ENCODE results near the gene ATP8B4. TPM values are rescaled to one million over a fixed set of nuclear protein-coding genes. Genes with fewer than 3 reads are reported as not detected.

ATP8B4 gene
- total RNA-seq, 4 donors from 2014 or later: 2.0 to 9.8 (median 9.2) TPM

DNA sequence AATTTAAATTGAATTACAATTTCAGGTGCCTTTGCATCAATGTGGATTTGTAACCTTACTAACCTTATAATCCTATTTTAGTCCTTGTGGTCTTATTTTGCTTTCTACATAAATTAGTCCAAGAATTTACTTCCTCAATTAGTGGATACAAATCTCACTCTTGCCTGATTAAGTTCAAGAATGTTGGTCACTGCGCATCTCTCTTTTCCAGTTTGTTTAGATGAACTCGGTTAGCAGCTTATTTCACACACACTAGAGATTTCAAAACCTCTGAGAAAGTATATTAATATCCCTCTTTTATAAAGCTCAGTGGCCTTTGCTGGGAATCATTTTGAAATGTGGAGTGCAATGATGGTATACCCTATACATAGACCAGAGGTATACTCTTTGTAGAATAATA lies 254.8 kb downstream of the ATP8B4 start:
- H3K4me1 ChIP-seq: no peaks in the 10 kb centered on the region
- 72 to 82% methylated on average over 2 of the region's 2 CpGs for WGBS, 2 donors (ENCODE audit: low coverage in 1 of 2)
- H3K27ac ChIP-seq: peak overlapping the region in 1 of 4 donors; percentile 2
- H3K27me3 ChIP-seq: no peaks in the 10 kb centered on the region
- TF ChIP-seq, protein P1, sequence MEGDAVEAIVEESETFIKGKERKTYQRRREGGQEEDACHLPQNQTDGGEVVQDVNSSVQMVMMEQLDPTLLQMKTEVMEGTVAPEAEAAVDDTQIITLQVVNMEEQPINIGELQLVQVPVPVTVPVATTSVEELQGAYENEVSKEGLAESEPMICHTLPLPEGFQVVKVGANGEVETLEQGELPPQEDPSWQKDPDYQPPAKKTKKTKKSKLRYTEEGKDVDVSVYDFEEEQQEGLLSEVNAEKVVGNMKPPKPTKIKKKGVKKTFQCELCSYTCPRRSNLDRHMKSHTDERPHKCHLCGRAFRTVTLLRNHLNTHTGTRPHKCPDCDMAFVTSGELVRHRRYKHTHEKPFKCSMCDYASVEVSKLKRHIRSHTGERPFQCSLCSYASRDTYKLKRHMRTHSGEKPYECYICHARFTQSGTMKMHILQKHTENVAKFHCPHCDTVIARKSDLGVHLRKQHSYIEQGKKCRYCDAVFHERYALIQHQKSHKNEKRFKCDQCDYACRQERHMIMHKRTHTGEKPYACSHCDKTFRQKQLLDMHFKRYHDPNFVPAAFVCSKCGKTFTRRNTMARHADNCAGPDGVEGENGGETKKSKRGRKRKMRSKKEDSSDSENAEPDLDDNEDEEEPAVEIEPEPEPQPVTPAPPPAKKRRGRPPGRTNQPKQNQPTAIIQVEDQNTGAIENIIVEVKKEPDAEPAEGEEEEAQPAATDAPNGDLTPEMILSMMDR (IDR thresholded peaks at IDR 0.05): no peak
- TF ChIP-seq POLR2AphosphoS5 (IDR thresholded peaks at IDR 0.05) (no peak), EP300 (IDR thresholded peaks at IDR 0.05) (no peak), POLR2A (IDR thresholded peaks at IDR 0.05) (no peak)
- no peaks in the 10 kb centered on the region for H3K36me3 ChIP-seq
- ATAC-seq: no peak
- H3K9me3 ChIP-seq: no peaks in the 10 kb centered on the region
- no peak overlapping the region for H3K4me3 ChIP-seq

DNA sequence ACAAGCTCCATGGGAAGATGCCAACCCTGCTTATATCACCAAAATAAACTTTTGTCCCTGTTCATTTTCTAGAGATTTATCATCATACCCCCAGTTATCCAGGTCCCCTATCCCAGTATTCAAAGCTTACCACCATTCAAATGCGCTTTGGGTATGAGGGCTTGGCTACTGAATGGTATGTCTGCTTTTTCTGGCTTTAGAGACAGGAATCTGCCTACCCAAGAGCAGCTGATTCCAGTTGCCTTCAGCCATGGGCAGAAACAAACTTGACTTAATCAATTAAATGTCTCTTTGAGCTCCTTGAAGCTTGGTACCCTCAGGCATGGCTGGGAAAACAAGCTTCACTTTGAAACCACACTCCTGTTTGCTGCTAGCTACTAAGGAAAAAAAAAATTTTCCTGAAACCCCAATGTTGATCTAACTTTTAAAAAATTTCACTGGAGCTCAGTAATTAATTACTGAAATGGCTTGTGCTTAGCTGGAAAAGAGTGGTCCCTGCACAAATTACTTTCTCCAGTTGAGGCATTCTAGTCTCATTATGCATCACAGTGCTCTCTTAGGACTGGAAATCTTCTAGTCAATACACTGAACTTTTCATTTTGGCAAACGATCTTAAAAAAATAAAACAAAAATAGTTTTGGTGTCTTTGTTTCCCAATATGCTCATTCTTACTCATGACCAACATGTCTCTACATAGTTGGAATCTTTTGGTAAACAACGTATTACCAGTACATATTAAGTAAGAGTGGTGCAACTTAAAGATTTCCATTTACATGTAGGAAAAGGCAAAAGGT lies 255.4 kb downstream of the ATP8B4 start:
- H3K36me3 ChIP-seq: no peaks in the 10 kb centered on the region
- peak overlapping the region in 3 of 4 donors; percentile 2 to 49 (median 49) for H3K27ac ChIP-seq
- TF ChIP-seq, protein P1 (IDR thresholded peaks at IDR 0.05): no peak
- no peak for TF ChIP-seq POLR2AphosphoS5 (IDR thresholded peaks at IDR 0.05)
- TF ChIP-seq EP300 (IDR thresholded peaks at IDR 0.05): no peak
- TF ChIP-seq POLR2A (IDR thresholded peaks at IDR 0.05): no peak
- H3K4me3 ChIP-seq: no peak overlapping the region
- WGBS, 2 donors (ENCODE audit: low coverage in 1 of 2): 72 to 95% methylated on average over 2 to 3 of the region's 3 CpGs
- no peaks in the 10 kb centered on the region for H3K27me3 ChIP-seq
- H3K9me3 ChIP-seq: no peaks in the 10 kb centered on the region
- H3K4me1 ChIP-seq: no peaks in the 10 kb centered on the region
- peak; percentile 74 for ATAC-seq

DNA sequence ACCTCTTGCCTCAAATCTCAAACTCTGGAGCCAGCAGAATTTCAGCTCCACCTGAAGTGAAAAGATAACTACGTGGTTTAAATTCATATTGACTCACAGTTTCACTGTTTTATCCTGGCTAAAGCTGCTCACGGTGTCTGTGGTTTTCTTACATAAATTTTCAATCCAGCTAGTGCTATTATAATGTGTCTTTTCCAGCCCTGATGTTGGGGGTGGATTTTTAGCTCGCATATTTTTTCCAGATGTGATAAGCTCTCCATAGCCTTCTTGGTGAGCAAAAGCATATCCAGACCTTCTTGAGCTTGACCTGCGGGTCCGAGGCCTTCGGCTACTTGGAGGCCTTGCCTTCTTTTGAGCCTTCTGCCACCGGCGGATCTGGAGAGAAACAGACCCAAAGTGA lies 258.9 kb downstream of the ATP8B4 start:
- H3K27ac ChIP-seq: peak overlapping the region in 1 of 4 donors; percentile 32
- no peaks in the 10 kb centered on the region for H3K27me3 ChIP-seq
- H3K9me3 ChIP-seq: no peaks in the 10 kb centered on the region
- H3K4me1 ChIP-seq: no peaks in the 10 kb centered on the region
- no peak for ATAC-seq
- H3K4me3 ChIP-seq: no peak overlapping the region
- H3K36me3 ChIP-seq: no peaks in the 10 kb centered on the region
- TF ChIP-seq EP300 (IDR thresholded peaks at IDR 0.05) (no peak), POLR2AphosphoS5 (IDR thresholded peaks at IDR 0.05) (no peak), POLR2A (IDR thresholded peaks at IDR 0.05) (no peak)
- TF ChIP-seq, protein P1 (IDR thresholded peaks at IDR 0.05): no peak
- 51 to 75% methylated on average over 4 to 8 of the region's 8 CpGs for WGBS, 2 donors (ENCODE audit: low coverage in 1 of 2)

DNA sequence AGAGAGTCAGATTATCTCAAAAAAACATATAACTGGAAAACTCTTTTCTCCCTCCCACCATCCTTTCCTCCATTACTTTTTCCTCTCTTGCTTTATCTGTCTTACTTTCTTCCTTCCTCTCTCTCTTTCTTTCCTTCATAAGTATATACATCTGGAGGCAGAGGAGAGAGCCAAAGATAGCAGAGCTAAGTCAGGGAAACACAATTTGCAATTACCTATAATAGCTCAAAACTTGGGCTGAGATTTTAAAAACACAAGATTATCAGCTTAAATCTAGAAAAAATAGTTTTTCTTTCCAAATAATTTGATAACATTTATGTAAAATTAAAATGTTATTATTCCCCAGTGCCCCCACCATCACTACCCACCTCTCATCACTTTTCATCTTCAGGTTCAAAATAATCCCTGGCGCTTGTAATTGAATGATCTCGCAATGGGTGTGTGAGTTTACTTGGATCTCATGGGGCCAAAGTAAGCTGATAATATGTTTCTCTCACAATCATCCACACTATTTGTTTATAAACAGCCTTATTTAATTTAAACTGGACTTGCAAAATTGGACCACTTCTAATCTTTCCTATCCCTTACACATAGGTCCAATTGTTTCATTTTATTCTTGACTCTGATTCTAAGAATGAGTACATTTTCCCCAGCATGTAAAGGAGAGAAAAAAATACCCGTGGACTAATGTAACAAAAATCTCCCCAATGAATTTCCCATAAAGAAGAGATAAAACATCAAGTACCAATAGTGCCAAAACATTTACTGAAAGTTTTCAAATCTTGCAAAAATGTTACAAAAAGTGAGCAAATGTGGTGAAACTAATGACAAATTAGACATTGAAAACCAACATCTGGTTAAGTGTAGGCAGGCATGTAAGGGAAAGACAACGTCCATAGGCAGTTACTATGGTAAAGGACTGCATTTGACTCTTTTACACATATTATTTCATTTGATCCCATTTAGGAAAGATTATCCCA lies 261.2 kb downstream of the ATP8B4 start:
- ATAC-seq: no peak
- Histone ChIP-seq H3K9me3 (no peaks in the 10 kb centered on the region), H3K27me3 (no peaks in the 10 kb centered on the region), H3K4me3 (no peak overlapping the region), H3K4me1 (no peaks in the 10 kb centered on the region), H3K36me3 (no peaks in the 10 kb centered on the region), H3K27ac (peak overlapping the region in 1 of 4 donors; percentile 54)
- WGBS, 2 donors (ENCODE audit: low coverage in 1 of 2): 79 to 80% methylated on average over 4 of the region's 4 CpGs
- no peak for TF ChIP-seq EP300 (IDR thresholded peaks at IDR 0.05)
- TF ChIP-seq POLR2A (IDR thresholded peaks at IDR 0.05): no peak
- no peak for TF ChIP-seq POLR2AphosphoS5 (IDR thresholded peaks at IDR 0.05)
- TF ChIP-seq, protein P1 (IDR thresholded peaks at IDR 0.05): no peak
